GM12892 (cell line): Measurements from ENCODE around the gene PLA2G15.

Source experiments
- DNase-seq: peaks from one replicate; pipeline ENCODE4 v3.0.0; 2011; ENCODE audit not compliant: insufficient read length
- FAIRE-seq: peaks from 2 replicates; lab custom pipeline; 2011; peaks lifted over from hg19 to GRCh38; lab: Jason Lieb, UNC
- POLR2A ChIP-seq: IDR thresholded peaks from 2 replicates; pipeline ENCODE4 v1.6.1; 2011; ENCODE audit warnings: low read depth, low read length, control low read depth
- POLR2AphosphoS5 ChIP-seq: IDR thresholded peaks from 2 replicates; pipeline ENCODE4 v1.6.1; 2011; ENCODE audit warnings: low read depth, low read length, control low read depth
- TAF1 ChIP-seq: IDR thresholded peaks from 2 replicates; pipeline ENCODE4 v1.6.1; 2011; ENCODE audit warnings: low read depth, mild to moderate bottlenecking, control low read depth, low read length, borderline replicate concordance

The PLA2G15 gene

GRCh38 chr16:68235108-68235886 is 9.9 kb upstream of the PLA2G15 start:
- no peak for DNase-seq
- no peak for FAIRE-seq
- TF ChIP-seq TAF1 (no peak), POLR2A (no peak), POLR2AphosphoS5 (no peak)

- DNase-seq: no peak
- TF ChIP-seq POLR2A (no peak), TAF1 (no peak), POLR2AphosphoS5 (no peak)
- FAIRE-seq: no peak
Measured at GRCh38 chr16:68235887-68236136, 9.4 kb upstream of the PLA2G15 start, which contains the start of gene ESRP2. TSS of gene ESRP2 (minus strand) at chr16:68236127. CDS start at chr16:68236045, 82 bp downstream.

- FAIRE-seq: peak; percentile 9
- no peak for DNase-seq
- TF ChIP-seq POLR2A (no peak), POLR2AphosphoS5 (no peak), TAF1 (no peak)
Measured at GRCh38 chr16:68236137-68236825, 8.9 kb upstream of the PLA2G15 start.

GRCh38 chr16:68236826-68237242 is 8.3 kb upstream of the PLA2G15 start:
- DNase-seq (peak; percentile 44), FAIRE-seq (peak; percentile 64)
- TF ChIP-seq POLR2A (no peak), TAF1 (no peak), POLR2AphosphoS5 (no peak)

- TF ChIP-seq POLR2A (peak; percentile 67; the same call in 1 of the 2 replicates), TAF1 (0 out of 2 replicates have a peak, but pooled peaks have one; percentile 8), POLR2AphosphoS5 (peak; percentile 66)
- FAIRE-seq: peak; percentile 99
- DNase-seq: peak; percentile 95
Measured at GRCh38 chr16:68237243-68238028, 7.7 kb upstream of the PLA2G15 start.

GRCh38 chr16:68238029-68238345 is 7.2 kb upstream of the PLA2G15 start:
- no peak for FAIRE-seq
- DNase-seq: no peak
- TF ChIP-seq TAF1: no peak
- TF ChIP-seq POLR2AphosphoS5: no peak

- no peak for DNase-seq
- no peak for FAIRE-seq
- no peak for TF ChIP-seq POLR2A
Measured at GRCh38 chr16:68242085-68242484, 3.1 kb upstream of the PLA2G15 start.

GRCh38 chr16:68242926-68243858 is 2.0 kb upstream of the PLA2G15 start:
- DNase-seq (no peak), FAIRE-seq (no peak)
- TF ChIP-seq POLR2A (no peak), POLR2AphosphoS5 (no peak), TAF1 (no peak)

- DNase-seq (no peak), FAIRE-seq (no peak)
- TF ChIP-seq TAF1 (no peak), POLR2A (no peak), POLR2AphosphoS5 (no peak)
Measured at GRCh38 chr16:68244481-68244902, 681 bp upstream of the PLA2G15 start.

- DNase-seq (no peak), FAIRE-seq (no peak)
- TF ChIP-seq TAF1: no peak
- TF ChIP-seq POLR2A: no peak
- TF ChIP-seq POLR2AphosphoS5: no peak
Measured at GRCh38 chr16:68246121-68246520, 948 bp downstream of the PLA2G15 start.
